Spleen (tissue), 11 donors: ENCODE measurements around the gene SLC26A6. TPM values are rescaled to one million over a fixed set of nuclear protein-coding genes. Genes with fewer than 3 reads are reported as not detected.

Experiments
- microRNA-seq, 3 donors: library from miRNA; unstranded; fragments of <30 nt; microRNA quantifications; one replicate each; pipeline versions ENCODE4 to v1.1.0, GENCODE V29; 2019 to 2020
- polyA plus RNA-seq, 3 donors: library from polyadenylated mRNA; stranded (reverse); fragments of 200-250 nt; gene quantifications; one replicate each; pipeline ENCODE4 v1.2.1, GENCODE V29; 2013
- small RNA-seq, 4 donors: library from RNA; depleted of rRNA; stranded (forward); fragments of <200 nt; gene quantifications; one replicate each; pipeline ENCODE3, GENCODE V24; 2016
- total RNA-seq, 7 donors: library from RNA; depleted of rRNA in 3 of 7; stranded (reverse); fragments of >200 nt in 3 of 7; fragmentation: NEBNext Ultra II Directional in 4 of 7; extraction: Animal tissue kit (Norgen Biotek cat#: 25700) in 4 of 7; gene quantifications; one replicate each; pipeline versions ENCODE4 v1.1.0 to v1.2.1, GENCODE V29; 2016 to 2021
- donor health status: healthy with polysubstance abuse.
- donor health status: DM: no; HTN: no; CAD: no; lungs with moderate emphysema.
- donor health status: DM: no; HTN: no; CAD: no.
- donor health status: Bipolar disorder and iron deficiency.
- donor health status: healthy.
- donor health status: DM: no; HTN: no; CAD: no.
- donor health status: DM: yes; HTN: yes; CAD: no.

SLC26A6 gene
- total and polyA plus RNA-seq, 10 donors, result 8.5 to 59.7 (median 22.1) TPM

Small RNA genes within 50 kb of the gene (microRNA-seq; reads per million reads assigned to microRNA genes)
- gene MIR4793 (0 reads per million in 3 donors), gene MIR711 (0 reads per million in 3 donors)

Small RNA genes within 50 kb of the gene (small RNA-seq; reads per million reads assigned to genes)
- gene AC141002.1, result 0 reads per million in 4 donors

Other genes starting within 250 kb of the SLC26A6 start
- 10 to 100 TPM; 31.8 to 95.9 (median 58.2) TPM for gene PLXNB1, start 205.4 kb downstream of the SLC26A6 start, total RNA-seq
- gene PLXNB1, start 205.4 kb downstream of the SLC26A6 start, polyA plus RNA-seq, result 10 to 100 TPM; 12.3 to 58.3 (median 35.8) TPM
- gene CCDC51, start 195.3 kb downstream of the SLC26A6 start, total RNA-seq, result 10 to 100 TPM in 6 of 7 donors, 1 to 10 TPM in 1; 8.4 to 22.2 (median 18.7) TPM
- 10 to 100 TPM; 10.2 to 15.8 (median 12.4) TPM for gene CCDC51, start 195.3 kb downstream of the SLC26A6 start, polyA plus RNA-seq
- gene TMA7, start 195.2 kb downstream of the SLC26A6 start, total RNA-seq, result 100 to 1,000 TPM; 145 to 258 (median 170) TPM
- gene TMA7, start 195.2 kb downstream of the SLC26A6 start, polyA plus RNA-seq, result 100 to 1,000 TPM; 606 to 753 (median 701) TPM
- 10 to 100 TPM in 1 of 7 donors, 1 to 10 TPM in 6; 6.4 to 10.0 (median 7.0) TPM for gene ATRIP, start 188.7 kb downstream of the SLC26A6 start, total RNA-seq
- gene ATRIP, start 188.7 kb downstream of the SLC26A6 start, polyA plus RNA-seq, result 1 to 10 TPM; 5.2 to 5.7 (median 5.2) TPM
- gene SHISA5, start 131.3 kb downstream of the SLC26A6 start, total RNA-seq, result 100 to 1,000 TPM; 154 to 227 (median 182) TPM
- 100 to 1,000 TPM in 1 of 3 donors, 10 to 100 TPM in 2; 80.2 to 132 (median 85.6) TPM for gene SHISA5, start 131.3 kb downstream of the SLC26A6 start, polyA plus RNA-seq
- 10 to 100 TPM; 11.0 to 43.1 (median 22.8) TPM for gene PFKFB4, start 78.7 kb downstream of the SLC26A6 start, total RNA-seq
- 1 to 10 TPM; 2.0 to 4.8 (median 3.8) TPM for gene PFKFB4, start 78.7 kb downstream of the SLC26A6 start, polyA plus RNA-seq
- under 1 TPM in 5 of 7 donors, not detected in 2; 0.20 to 0.60 (median 0.51) TPM for gene UCN2, start 71.7 kb downstream of the SLC26A6 start, total RNA-seq
- gene UCN2, start 71.7 kb downstream of the SLC26A6 start, polyA plus RNA-seq, result under 1 TPM; 0.21 to 0.61 (median 0.45) TPM
- gene COL7A1, start 40.1 kb downstream of the SLC26A6 start, total RNA-seq, result 10 to 100 TPM in 5 of 7 donors, 1 to 10 TPM in 2; 8.6 to 33.7 (median 13.5) TPM
- 100 to 1,000 TPM in 2 of 3 donors, 10 to 100 TPM in 1; 39.7 to 144 (median 110) TPM for gene COL7A1, start 40.1 kb downstream of the SLC26A6 start, polyA plus RNA-seq
- gene UQCRC1, start 25.8 kb downstream of the SLC26A6 start, total RNA-seq, result 100 to 1,000 TPM; 126 to 222 (median 130) TPM
- 100 to 1,000 TPM in 1 of 3 donors, 10 to 100 TPM in 2; 88.6 to 128 (median 92.6) TPM for gene UQCRC1, start 25.8 kb downstream of the SLC26A6 start, polyA plus RNA-seq
- not detected for gene TMEM89, start 13.7 kb downstream of the SLC26A6 start, total RNA-seq
- under 1 TPM in 2 of 3 donors, not detected in 1; 0.42 to 0.46 TPM for gene TMEM89, start 13.7 kb downstream of the SLC26A6 start, polyA plus RNA-seq
- gene CELSR3, start 27.4 kb upstream of the SLC26A6 start, total RNA-seq, result 1 to 10 TPM in 6 of 7 donors, under 1 TPM in 1; 0.56 to 2.7 (median 1.8) TPM
- gene CELSR3, start 27.4 kb upstream of the SLC26A6 start, polyA plus RNA-seq, result 1 to 10 TPM in 2 of 3 donors, under 1 TPM in 1; 0.89 to 2.5 (median 2.0) TPM
- gene NCKIPSD, start 50.5 kb upstream of the SLC26A6 start, total RNA-seq, result 10 to 100 TPM; 13.5 to 33.9 (median 19.9) TPM
- gene NCKIPSD, start 50.5 kb upstream of the SLC26A6 start, polyA plus RNA-seq, result 10 to 100 TPM in 1 of 3 donors, 1 to 10 TPM in 2; 5.9 to 10.3 (median 6.3) TPM
- gene IP6K2, start 81.8 kb upstream of the SLC26A6 start, total RNA-seq, result 100 to 1,000 TPM in 1 of 7 donors, 10 to 100 TPM in 6; 62.1 to 105 (median 74.8) TPM
- 10 to 100 TPM; 64.8 to 81.5 (median 79.1) TPM for gene IP6K2, start 81.8 kb upstream of the SLC26A6 start, polyA plus RNA-seq
- gene PRKAR2A, start 212.4 kb upstream of the SLC26A6 start, total RNA-seq, result 10 to 100 TPM; 15.3 to 38.5 (median 26.3) TPM
- gene PRKAR2A, start 212.4 kb upstream of the SLC26A6 start, polyA plus RNA-seq, result 1 to 10 TPM; 4.8 to 8.3 (median 5.0) TPM